Natural killer cell (primary cell): ENCODE data around the gene LMAN1L. TPM values are rescaled to one million over a fixed set of nuclear protein-coding genes. Genes with fewer than 3 reads are reported as not detected.
A peak's percentile ranks its signal among the peaks of the same experiment; 100 is the strongest.

Experiments used
- ATAC-seq, 3 donors: fragments of 150-1000 bp in 2 of 3; fragments of 200-7000 bp in 1 of 3; cut with Tn5 transposase; 1 replicate in 1 of 3; 2 replicates in 2 of 3; pipeline ENCODE4 v1.10.0; 2021; ENCODE audit warnings: mild to moderate bottlenecking in 2 of 3, moderate library complexity in 2 of 3
- DNase-seq, 2 donors: peaks; one replicate each; pipeline versions ENCODE4 v3.0.0 to v3.0.0-alpha.2; 2013 to 2021; ENCODE audit warnings: mixed read lengths in 1 of 2
- H3K27ac ChIP-seq: one replicate; pipeline ENCODE4 v1.5.1; 2013; ENCODE audit warnings: mild to moderate bottlenecking, low read length
- H3K27me3 ChIP-seq: one replicate; pipeline ENCODE4 v1.6.1; 2013; ENCODE audit warnings: low read length; ENCODE audit not compliant: control insufficient read depth, insufficient read depth
- H3K36me3 ChIP-seq: one replicate; pipeline ENCODE4 v1.6.1; 2013; ENCODE audit warnings: low read length; ENCODE audit not compliant: control insufficient read depth, insufficient read depth
- H3K4me1 ChIP-seq: one replicate; pipeline ENCODE4 v1.6.1; 2013; ENCODE audit warnings: low read length; ENCODE audit not compliant: control insufficient read depth, insufficient read depth
- H3K4me3 ChIP-seq: one replicate; pipeline ENCODE4 v1.5.1; 2013; ENCODE audit warnings: low read length
- H3K9me3 ChIP-seq: one replicate; pipeline ENCODE4 v1.6.1; 2013; ENCODE audit warnings: low read length; ENCODE audit not compliant: control insufficient read depth, insufficient read depth
- H3K27ac Mint-ChIP-seq, 2 donors: one replicate each; pipeline ENCODE4 v1.8.0; 2022; ENCODE audit warnings: mild to moderate bottlenecking in 2 of 2, mixed read lengths in 2 of 2, moderate library complexity in 1 of 2
- H3K27me3 Mint-ChIP-seq, 2 donors: one replicate each; pipeline ENCODE4 v1.8.0; 2022; ENCODE audit warnings: low read depth in 2 of 2, mixed read lengths in 2 of 2
- H3K36me3 Mint-ChIP-seq: one replicate; pipeline ENCODE4 v1.8.0; 2022; ENCODE audit warnings: mixed read lengths
- H3K4me1 Mint-ChIP-seq, 2 donors: one replicate each; pipeline ENCODE4 v1.8.0; 2022; ENCODE audit warnings: mixed read lengths in 2 of 2
- H3K4me3 Mint-ChIP-seq: one replicate; pipeline ENCODE4 v1.8.0; 2022; ENCODE audit warnings: mild to moderate bottlenecking, moderate library complexity, mixed read lengths
- H3K9me3 Mint-ChIP-seq, 2 donors: one replicate each; pipeline ENCODE4 v1.8.0; 2022; ENCODE audit warnings: mixed read lengths in 2 of 2
- CTCF ChIP-seq: fragments of 200-600 bp; IDR thresholded peaks from one replicate; pipeline ENCODE4 v1.8.0; 2022; ENCODE audit warnings: antibody characterized with exemption
- WGBS: methylation state at CpG from one replicate; pipeline ENCODE4 v1.1.7; 2013; ENCODE audit warnings: missing lambda C conversion rate; ENCODE audit not compliant: insufficient coverage; 5-methylcytosine and 5-hydroxymethylcytosine counted together
- intact Hi-C: fragments of 100-400 bp; cut with micrococcal nuclease; formaldehyde crosslinking; loops from one replicate; pipeline ENCODE4 v1.14.2; 2022
- total RNA-seq, 4 donors: library from RNA; stranded (reverse); fragments of 120-200 nt in 1 of 4; gene quantifications; one replicate each; pipeline versions ENCODE4 v1.2.3 to v1.2.4, GENCODE V29; 2013 to 2022

LMAN1L gene
- total RNA-seq, 3 donors from 2014 or later (not counting 1 experiment from before 2014, with no cell fraction given): 0.72 to 1.1 (median 0.94) TPM

- peaks cover 92% of the 10 kb centered on the region for H3K4me1 ChIP-seq
- Mint-ChIP-seq H3K36me3 (no peaks in the 10 kb centered on the region), H3K4me3 (peak overlapping the region; percentile 97), H3K27me3 (no peaks in the 10 kb centered on the region), H3K27ac (peak overlapping the region; percentile 95 to 100), H3K4me1 (peaks cover 87 to 98% of the 10 kb centered on the region in 2 donors), H3K9me3 (no peaks in the 10 kb centered on the region)
- 0% methylated on average over 13 of the region's 13 CpGs for WGBS
- peak overlapping the region; percentile 43 for H3K4me3 ChIP-seq
- DNase-seq: peak; percentile 91 to 96
- H3K27ac ChIP-seq: peak overlapping the region; percentile 94
- ATAC-seq: peak; percentile 57 to 83 (median 75)
- H3K36me3 ChIP-seq: peaks cover 11% of the 10 kb centered on the region
- intact Hi-C loops: loop anchor here (1.0 to 10.0 kb wide), 7 partner anchors 9 to 667 kb away; partner anchors contain the start of genes ARID3B, C15orf39, COX5A and SIN3A
- peak; percentile 72 for TF ChIP-seq CTCF
- no peaks in the 10 kb centered on the region for H3K27me3 ChIP-seq
- H3K9me3 ChIP-seq: no peaks in the 10 kb centered on the region
These were observed 25.2 kb upstream of the LMAN1L start for GRCh38 chr15:74787251-74788041.

- H3K9me3 Mint-ChIP-seq: no peaks in the 10 kb centered on the region
- H3K36me3 ChIP-seq: peaks cover 13% of the 10 kb centered on the region
- intact Hi-C loops: loop anchor here (2.0 to 10.0 kb wide), 5 partner anchors 54 to 667 kb away; partner anchors contain the start of genes ARID3B, C15orf39, COX5A and SIN3A
- no peak for DNase-seq
- no peaks in the 10 kb centered on the region for H3K9me3 ChIP-seq
- H3K27ac Mint-ChIP-seq: peak overlapping the region; percentile 95 to 100
- H3K36me3 Mint-ChIP-seq: no peaks in the 10 kb centered on the region
- TF ChIP-seq CTCF: no peak
- H3K27ac ChIP-seq: peak overlapping the region; percentile 94
- WGBS: 3% methylated on average over 7 of the region's 7 CpGs
- peaks cover 93 to 99% of the 10 kb centered on the region in 2 donors for H3K4me1 Mint-ChIP-seq
- no peaks in the 10 kb centered on the region for H3K27me3 ChIP-seq
- ATAC-seq: peak in 2 of 3 donors; percentile 0
- peaks cover 95% of the 10 kb centered on the region for H3K4me1 ChIP-seq
- peak overlapping the region; percentile 43 for H3K4me3 ChIP-seq
- no peaks in the 10 kb centered on the region for H3K27me3 Mint-ChIP-seq
- peak overlapping the region; percentile 97 for H3K4me3 Mint-ChIP-seq
These were observed 24.5 kb upstream of the LMAN1L start for GRCh38 chr15:74788042-74788682.

GRCh38 chr15:74788683-74789151, 23.9 kb upstream of the LMAN1L start:
- Mint-ChIP-seq H3K36me3 (no peaks in the 10 kb centered on the region), H3K27me3 (no peaks in the 10 kb centered on the region), H3K4me3 (peak overlapping the region; percentile 97), H3K4me1 (peaks cover 88 to 99% of the 10 kb centered on the region in 2 donors), H3K9me3 (no peaks in the 10 kb centered on the region), H3K27ac (peak overlapping the region; percentile 95 to 100)
- Histone ChIP-seq H3K9me3 (no peaks in the 10 kb centered on the region), H3K36me3 (peaks cover 13% of the 10 kb centered on the region), H3K4me1 (peaks cover 95% of the 10 kb centered on the region), H3K4me3 (peak overlapping the region; percentile 43), H3K27me3 (no peaks in the 10 kb centered on the region), H3K27ac (peak overlapping the region; percentile 94)
- intact Hi-C loops: loop anchor here (2.0 to 10.0 kb wide), 5 partner anchors 54 to 666 kb away; partner anchors contain the start of genes ARID3B, C15orf39, COX5A and SIN3A
- peak; percentile 34 to 59 (median 49) for ATAC-seq
- no peak for TF ChIP-seq CTCF
- WGBS: 0% methylated on average over 7 of the region's 9 CpGs
- peak; percentile 67 to 79 for DNase-seq
